ENCODE results near the gene MRTO4.

The MRTO4 gene

GRCh38 chr1:19305880-19306279 lies 54.3 kb downstream of the MRTO4 start:
- DNase-seq (ENCODE audit: low read depth, low spot score), result no peak
- H3K4me3 ChIP-seq (ENCODE audit: low read length), result no peak overlapping the region

- no peak overlapping the region for H3K4me3 ChIP-seq (ENCODE audit: low read length)
- no peak for DNase-seq (ENCODE audit: low read depth, low spot score)
Measured at GRCh38 chr1:19306941-19307340, 55.3 kb downstream of the MRTO4 start.

- DNase-seq (ENCODE audit: low read depth, low spot score), result no peak
- H3K4me3 ChIP-seq (ENCODE audit: low read length), result no peak overlapping the region
Measured at GRCh38 chr1:19307794-19308508, 56.3 kb downstream of the MRTO4 start.

- H3K4me3 ChIP-seq (ENCODE audit: low read length), result no peak overlapping the region
- no peak for DNase-seq (ENCODE audit: low read depth, low spot score)
Measured at GRCh38 chr1:19308509-19308907, 56.9 kb downstream of the MRTO4 start.

- no peak for DNase-seq (ENCODE audit: low read depth, low spot score)
- no peak overlapping the region for H3K4me3 ChIP-seq (ENCODE audit: low read length)
Measured at GRCh38 chr1:19309123-19309813, 57.7 kb downstream of the MRTO4 start.
